Measurements from ENCODE around the gene SLC47A1.
"Not testable (repeated sequence)": the region's sequence is repeated elsewhere in the genome, so short reads cannot be mapped to it uniquely, and the experiment has no call there.

- TF ChIP-seq CTCF (conservative IDR thresholded peaks at IDR 0.05; ENCODE audit: low read depth, low read length); POLR2A (IDR thresholded peaks at IDR 0.05; ENCODE audit: low read depth, low read length); MXI1 (IDR thresholded peaks at IDR 0.05; ENCODE audit: borderline replicate concordance, low read depth, low read length); MAFK (IDR thresholded peaks at IDR 0.05; ENCODE audit: low read depth, low read length); NFE2L2 (IDR thresholded peaks at IDR 0.05; ENCODE audit: low read depth, low read length); RCOR1 (IDR thresholded peaks at IDR 0.05; ENCODE audit: insufficient replicate concordance, low read length): not testable (repeated sequence)
Observed at GRCh38 chr17:19526950-19527349, 6.7 kb upstream of the SLC47A1 start.

Data from IMR-90 (cell line).